AG09309 (cell line): ENCODE data around the gene LGI4.
A peak's percentile ranks its signal among the peaks of the same experiment; 100 is the strongest.

Experiments used
- DNase-seq: peaks from one replicate; pipeline ENCODE4 v3.0.0-alpha.2; 2010; ENCODE audit warnings: low read depth
- H3K4me3 ChIP-seq: 2 replicates; pipeline ENCODE4 v1.5.1; 2011; ENCODE audit warnings: mild to moderate bottlenecking, low read depth, low read length, moderate library complexity; ENCODE audit not compliant: control insufficient read depth
- TF ChIP-seq, protein P1 (sequence below): IDR thresholded peaks from 2 replicates; pipeline ENCODE4 v1.5.1; 2011; ENCODE audit warnings: mild to moderate bottlenecking, low read depth, low read length, inconsistent platforms; ENCODE audit not compliant: insufficient read depth, control insufficient read depth; ENCODE audit errors: missing control alignments

Gene LGI4

DNA sequence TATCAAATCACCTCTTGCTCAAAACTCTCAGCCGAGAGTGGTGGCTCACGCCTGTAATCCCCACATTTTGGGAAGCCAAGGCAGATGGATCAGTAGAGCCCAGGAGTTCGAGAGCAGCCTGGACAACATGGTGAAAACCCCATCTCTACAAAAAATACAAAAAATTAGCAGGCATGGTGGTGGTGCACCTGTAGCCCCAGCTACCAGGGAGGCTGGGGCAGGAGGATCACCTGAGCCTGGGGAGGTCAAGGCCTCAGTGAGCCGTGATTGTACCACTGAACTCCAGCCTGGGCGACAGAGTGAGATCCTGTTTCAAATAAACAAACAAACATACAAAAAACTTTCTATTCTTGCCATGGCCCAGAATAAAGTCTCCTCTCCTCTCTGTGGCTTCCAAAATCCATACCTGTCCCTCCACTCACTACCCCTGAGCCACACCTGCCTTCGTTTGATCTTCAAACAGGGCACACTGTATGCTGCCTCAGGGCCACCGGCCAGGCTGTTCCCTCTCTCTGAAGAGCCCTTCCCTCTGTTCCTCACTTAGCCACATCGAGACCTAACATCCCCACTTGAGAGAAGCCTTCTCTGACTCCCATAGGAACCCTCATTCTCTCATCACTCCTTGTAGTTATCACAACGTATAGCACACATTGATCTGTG is 6.3 kb downstream of the LGI4 start:
- no peak overlapping the region for H3K4me3 ChIP-seq
- TF ChIP-seq, protein P1, sequence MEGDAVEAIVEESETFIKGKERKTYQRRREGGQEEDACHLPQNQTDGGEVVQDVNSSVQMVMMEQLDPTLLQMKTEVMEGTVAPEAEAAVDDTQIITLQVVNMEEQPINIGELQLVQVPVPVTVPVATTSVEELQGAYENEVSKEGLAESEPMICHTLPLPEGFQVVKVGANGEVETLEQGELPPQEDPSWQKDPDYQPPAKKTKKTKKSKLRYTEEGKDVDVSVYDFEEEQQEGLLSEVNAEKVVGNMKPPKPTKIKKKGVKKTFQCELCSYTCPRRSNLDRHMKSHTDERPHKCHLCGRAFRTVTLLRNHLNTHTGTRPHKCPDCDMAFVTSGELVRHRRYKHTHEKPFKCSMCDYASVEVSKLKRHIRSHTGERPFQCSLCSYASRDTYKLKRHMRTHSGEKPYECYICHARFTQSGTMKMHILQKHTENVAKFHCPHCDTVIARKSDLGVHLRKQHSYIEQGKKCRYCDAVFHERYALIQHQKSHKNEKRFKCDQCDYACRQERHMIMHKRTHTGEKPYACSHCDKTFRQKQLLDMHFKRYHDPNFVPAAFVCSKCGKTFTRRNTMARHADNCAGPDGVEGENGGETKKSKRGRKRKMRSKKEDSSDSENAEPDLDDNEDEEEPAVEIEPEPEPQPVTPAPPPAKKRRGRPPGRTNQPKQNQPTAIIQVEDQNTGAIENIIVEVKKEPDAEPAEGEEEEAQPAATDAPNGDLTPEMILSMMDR, result no peak
- DNase-seq, result no peak

DNA sequence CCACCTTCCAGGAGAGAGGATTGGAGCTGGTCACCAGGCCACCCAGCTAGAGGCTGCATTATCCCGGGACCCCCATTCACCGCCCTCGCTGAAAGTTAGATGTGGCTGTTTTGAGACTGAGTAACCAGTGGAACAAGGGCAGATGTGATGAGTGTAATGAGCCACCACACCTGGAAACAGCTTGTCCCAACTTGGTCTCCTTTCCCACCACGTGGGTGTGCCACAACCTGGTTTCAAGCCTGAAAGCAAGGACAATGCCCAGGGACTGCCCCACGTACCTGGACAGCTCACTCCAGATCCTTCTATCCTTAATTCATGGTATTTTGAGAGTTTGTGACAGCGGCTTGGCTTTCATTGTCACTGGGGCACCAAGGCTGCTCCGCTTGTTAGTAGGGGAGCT is 7.0 kb downstream of the LGI4 start:
- DNase-seq, result no peak
- TF ChIP-seq, protein P1, result no peak
- H3K4me3 ChIP-seq, result no peak overlapping the region

DNA sequence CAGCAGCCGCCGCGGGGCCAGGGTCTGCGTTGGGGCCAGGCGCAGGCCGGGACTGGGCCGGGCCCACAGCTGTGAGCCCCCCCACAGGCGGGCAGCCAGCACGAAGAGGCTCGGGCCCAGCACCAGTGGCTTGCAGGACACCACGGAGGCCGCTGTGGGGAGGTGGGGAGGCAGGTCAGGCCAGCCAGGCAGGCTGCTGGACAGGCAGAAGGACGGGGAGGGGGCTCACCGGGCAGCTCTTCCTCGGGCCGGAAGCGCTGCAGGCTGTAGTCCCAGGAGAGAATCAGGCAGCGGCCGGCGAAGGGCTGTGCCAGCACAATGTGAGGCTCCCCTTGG is 8.3 kb downstream of the LGI4 start:
- H3K4me3 ChIP-seq, result no peak overlapping the region
- TF ChIP-seq, protein P1, result no peak
- no peak for DNase-seq

DNA sequence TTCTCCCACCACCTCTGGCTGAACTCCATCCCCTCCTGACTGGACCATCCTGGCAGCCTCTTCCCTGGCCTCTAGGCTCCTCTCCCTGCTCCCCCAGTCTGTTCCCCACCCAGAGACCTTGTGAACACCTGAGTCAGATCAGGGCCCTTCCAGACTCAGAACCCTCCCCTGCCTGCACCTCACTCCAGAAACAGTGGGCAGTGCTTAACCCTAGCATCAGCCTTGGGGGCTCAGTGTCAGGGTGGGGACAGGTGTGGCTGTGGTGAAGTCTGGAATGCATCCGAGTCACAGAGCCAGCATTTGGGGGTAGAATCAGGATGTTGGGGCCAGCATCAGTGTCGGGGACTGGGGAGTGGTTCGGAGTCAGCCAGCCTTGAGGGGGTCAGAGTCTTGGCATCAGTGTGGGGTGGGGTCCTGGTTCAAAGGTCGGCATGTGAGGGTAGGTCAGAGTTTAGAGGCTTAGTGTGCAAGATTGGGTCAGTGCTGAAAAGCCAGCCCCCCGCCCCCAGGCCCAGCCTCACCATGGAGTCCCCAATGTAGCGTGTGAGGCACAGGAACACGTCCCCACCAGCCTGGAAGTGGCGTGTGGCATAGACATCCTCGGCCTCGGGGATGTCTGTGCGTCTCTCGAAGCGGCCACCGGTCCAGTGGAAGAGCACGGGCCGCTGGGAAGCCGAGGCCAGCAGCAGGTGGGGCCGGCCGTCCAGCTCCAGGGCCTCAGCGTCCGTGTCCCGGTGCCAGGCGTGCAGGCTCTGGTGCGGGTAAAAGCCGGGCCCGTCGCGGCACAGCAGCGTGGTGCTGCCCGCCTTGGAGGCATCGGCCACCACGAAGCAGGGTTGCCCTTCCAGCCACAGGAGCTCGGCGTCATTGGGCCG is 8.9 kb downstream of the LGI4 start:
- TF ChIP-seq, protein P1, result no peak
- DNase-seq, result no peak
- H3K4me3 ChIP-seq, result no peak overlapping the region

DNA sequence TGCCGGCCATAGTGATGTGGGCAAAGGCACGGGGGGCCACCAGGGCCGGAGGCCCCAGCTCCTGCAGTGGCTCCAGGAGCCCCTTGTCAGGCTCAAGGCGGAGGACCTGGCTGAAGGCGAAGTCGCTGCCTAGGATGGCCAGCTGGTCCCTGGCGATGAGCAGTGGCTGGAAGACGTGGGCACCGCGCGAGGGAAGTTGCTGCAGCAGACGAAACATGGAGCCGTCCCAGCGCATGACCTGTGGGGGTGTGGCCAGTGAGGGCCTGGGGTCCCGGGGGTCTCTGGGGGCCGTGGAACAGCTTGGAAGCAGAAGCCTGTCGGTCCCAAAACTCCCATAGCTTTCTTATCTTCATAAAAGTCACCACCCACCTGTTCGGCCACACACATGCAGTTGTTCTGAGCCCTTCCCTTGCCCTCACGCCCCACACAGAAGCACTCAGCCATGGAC is 9.6 kb downstream of the LGI4 start:
- H3K4me3 ChIP-seq, result no peak overlapping the region
- TF ChIP-seq, protein P1, result no peak
- DNase-seq, result no peak

DNA sequence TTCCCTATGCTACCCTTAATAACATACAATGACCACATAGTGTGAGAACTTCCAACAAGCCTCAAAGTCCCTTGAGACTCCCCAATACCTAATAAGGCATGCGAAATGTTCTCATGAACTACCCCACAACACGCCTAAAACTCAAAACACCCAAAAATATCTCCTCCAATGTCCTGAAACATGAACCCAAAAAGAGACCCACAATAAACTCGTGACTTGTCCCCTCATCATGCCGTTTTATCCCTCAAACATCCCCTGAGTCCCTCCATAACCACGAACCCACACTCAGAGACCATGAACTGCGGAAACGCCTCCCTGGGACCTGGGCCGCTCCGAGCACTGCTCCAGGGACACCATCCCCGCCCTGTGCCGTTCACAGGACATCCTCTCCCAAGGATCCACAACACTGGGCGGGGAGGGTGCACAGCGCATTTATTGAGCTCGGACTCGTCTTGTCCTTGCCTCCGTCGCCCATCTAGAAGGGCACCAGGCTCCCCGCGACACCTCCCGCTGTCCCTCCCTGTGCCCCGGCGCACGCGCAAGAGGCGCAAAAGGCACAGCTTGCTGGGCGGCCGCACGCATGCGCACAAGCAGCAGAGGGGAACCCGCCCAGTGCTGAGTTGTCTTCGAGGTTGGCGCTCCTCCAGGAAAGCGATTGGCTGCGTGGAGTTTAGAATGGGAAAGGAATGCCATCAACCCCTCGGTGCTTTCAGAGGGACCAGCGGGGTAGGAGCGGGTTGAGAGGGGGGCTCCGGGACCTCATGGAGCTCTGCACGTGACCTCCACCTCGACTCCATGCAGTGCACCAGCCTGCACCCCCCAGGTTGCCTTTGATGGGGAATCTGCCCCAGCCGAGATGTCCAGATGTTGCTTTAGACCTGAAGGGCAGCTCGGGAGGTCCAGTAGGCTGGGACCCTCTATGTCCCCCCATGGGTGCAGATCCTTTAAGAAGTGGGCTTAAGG is 10.5 kb downstream of the LGI4 start:
- H3K4me3 ChIP-seq, result peak overlapping the region; percentile 72
- TF ChIP-seq, protein P1, result no peak
- DNase-seq, result peak; percentile 69
